HG02798 (cell line): Measurements from ENCODE around the gene REL.
A peak's percentile ranks its signal among the peaks of the same experiment; 100 is the strongest.
"Not testable (repeated sequence)": the region's sequence is repeated elsewhere in the genome, so short reads cannot be mapped to it uniquely, and the experiment has no call there.

Experiments used
- ATAC-seq: cut with Tn5 transposase; IDR thresholded peaks from one replicate; pipeline ENCODE4 v1.9.1; 2021; ENCODE audit warnings: mild to moderate bottlenecking; ENCODE audit not compliant: unreplicated experiment, poor library complexity

REL gene

GRCh38 chr2:60906395-60906794, 25.0 kb downstream of the REL start:
- ATAC-seq: no peak

- no peak for ATAC-seq
Measured at GRCh38 chr2:60907329-60907728, 26.0 kb downstream of the REL start.

DNA sequence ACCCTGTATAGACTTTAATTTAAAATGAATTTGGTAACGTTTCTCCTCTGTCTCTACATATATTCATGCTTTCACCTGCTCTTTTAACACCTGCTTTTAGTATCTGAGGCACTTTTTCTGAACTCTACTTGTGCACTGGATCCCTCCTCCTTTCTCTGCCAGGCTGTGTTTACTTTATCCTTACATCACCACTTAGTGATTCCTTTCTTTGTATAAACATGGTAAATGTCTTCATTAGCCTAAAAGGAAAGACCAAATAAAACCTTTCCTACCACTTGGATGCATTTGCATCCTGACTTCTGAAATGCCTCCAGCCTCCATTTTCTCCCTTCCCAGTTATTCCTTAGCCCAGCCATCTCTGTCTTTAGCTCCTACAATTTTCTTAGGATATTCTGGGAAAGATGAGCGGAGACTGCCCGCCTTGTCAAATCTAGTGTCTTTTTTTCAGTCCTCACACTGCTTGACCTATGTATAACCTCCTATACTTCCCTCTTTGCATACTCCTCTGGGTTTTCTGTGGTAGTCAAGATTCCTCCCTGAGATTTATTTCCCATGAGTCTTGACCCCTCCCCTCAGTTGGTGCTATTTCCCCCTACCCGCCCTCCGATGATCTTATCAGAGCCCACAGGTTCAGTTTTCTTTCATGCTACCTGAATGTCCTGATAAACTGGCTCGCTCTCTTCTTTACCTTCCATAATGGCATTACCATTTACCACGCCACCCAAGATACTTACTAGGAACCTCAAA, 44.8 kb downstream of the REL start:
- no peak for ATAC-seq

DNA sequence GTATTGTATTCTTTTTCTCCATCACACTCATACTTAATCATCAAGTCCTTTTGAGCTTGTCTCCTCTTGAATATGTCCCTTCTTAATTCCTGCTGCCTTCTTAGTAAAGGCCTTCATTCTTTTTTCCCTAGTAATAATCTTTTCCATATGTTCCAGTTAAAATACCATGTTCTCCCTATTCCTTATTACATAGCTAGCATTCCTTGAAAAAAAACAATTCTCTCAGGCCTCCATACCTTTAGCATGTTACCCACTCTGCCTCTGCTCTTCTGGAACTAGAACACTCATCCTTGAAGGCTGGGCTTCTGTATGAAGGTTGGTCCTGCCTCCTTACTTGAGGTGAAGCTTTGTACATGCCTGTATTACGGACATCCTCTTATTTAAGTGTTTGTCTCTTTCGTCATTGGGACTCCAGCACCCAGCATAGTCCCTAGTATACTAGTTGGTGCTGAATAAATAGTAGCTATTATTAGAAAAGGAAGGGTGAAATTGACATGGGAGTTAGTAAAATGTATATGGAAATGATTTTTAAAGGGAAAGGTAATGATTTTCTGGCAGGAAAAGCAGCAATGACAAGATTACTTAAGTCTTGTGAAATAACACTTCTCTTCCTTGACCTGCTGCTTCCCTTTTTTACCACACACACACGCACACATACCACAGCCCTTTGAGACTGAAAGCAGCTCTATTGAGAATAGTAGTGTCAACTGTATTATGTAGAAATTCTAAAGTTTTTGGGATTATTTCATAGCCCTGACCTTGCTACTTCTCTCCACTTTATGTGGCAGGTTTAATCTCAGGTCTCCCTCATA, 45.6 kb downstream of the REL start:
- ATAC-seq: no peak

DNA sequence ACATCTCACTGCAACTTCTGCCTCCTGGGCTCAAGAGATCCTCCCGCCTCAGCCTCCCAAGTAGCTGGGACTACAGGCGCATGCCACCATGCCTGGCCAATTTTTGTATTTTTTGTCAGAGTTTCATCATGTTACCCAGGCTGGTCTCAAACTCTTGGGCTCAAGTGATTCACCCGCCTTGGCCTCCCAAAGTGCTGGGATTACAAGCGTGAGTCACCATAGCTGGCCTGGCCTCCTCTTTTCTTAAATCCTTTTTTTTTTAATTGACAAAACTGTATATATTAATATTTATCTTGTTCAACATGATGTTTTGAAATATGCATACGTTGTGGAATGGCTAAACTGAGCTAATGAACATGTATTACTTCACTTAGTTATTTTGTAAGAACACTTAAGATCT, 50.7 kb downstream of the REL start:
- ATAC-seq: not testable (repeated sequence)

DNA sequence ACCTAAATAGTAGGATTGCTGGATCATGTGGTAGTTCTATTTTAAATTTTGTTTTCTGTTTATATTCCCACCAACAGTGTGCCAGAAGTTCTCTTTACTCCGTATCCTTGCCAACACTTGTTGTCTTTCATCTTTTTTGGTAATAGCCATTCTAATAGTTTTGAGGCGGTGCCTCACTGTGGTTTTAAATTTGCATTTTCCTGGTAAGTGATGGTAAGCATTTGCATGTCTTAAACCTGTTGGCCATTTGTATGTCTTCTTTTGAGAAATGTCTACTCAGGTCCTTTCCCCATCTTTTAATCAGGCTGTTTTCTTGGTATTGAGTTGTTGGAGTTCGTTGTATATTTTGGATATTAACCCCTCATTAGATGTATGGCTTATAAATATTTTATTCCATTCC, 51.6 kb downstream of the REL start:
- no peak for ATAC-seq

DNA sequence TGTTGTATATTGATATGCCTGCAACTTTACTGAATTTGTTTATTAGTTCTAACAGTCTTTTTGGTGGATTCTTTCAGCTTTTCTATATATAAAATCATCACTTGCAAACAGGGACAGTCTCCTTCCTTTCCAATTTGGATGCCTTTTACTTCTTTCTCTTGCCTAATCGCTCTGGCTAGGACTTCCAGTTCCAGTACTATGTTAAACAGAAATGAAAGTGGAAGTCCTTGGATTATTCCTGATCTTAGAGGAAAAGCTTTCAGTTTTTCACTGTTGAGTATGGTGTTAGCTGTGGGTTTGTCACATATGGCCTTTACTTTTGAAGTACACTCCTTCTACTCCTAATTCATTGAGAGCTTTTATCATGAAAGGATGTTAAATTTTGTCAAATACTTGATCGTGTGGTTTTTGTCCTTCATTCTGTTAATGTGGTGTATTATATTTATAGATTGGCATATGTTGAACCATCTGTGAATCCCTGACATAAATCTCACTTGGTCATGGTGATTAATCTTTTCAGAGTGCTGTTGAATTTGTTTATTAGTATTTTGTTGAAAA, 52.9 kb downstream of the REL start:
- ATAC-seq: no peak

GRCh38 chr2:60936757-60937156, 55.4 kb downstream of the REL start:
- no peak for ATAC-seq

GRCh38 chr2:60938301-60938700, 56.9 kb downstream of the REL start:
- ATAC-seq: no peak

DNA sequence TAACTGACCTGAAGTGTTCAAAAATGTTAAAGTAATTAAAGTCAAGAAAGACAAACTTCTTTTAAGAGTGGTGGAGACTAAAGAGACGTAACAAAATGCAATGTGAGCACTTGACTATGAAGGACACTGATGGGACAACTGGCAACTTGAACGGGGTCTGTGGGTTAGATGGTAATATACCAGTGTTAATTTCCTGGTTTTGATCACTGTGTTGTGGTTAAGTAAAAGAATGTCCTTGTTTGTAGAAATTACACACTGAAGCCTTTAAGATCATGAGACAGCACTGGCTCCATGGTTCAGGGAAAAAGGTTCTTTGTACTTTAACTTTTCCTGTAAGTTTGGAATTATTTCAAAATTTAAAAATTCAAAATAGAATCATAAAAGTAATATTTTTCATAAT, 58.2 kb downstream of the REL start:
- ATAC-seq: no peak

- no peak for ATAC-seq
Measured at GRCh38 chr2:60945341-60945740, 64.0 kb downstream of the REL start.

DNA sequence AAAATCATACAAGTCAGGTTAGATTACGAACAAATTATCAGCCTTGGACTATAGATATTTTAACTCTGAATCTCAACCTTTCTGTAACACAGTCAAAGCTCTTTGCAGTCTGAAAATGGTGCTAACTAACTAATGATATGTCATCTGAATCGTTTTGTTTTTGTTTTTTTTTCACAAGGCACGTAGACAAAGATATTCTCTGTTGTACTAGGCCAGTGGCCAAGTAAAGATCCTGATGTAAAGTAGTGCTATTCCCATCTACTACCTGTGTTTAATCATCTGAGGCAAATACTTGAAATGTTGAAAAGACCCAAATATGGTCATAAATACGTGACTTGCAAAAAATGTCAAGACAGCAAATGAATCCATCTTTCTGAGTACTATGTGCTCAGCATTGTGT, 65.7 kb downstream of the REL start:
- no peak for ATAC-seq

GRCh38 chr2:60948161-60948560, 66.8 kb downstream of the REL start:
- no peak for ATAC-seq

GRCh38 chr2:60948926-60949579, 67.7 kb downstream of the REL start:
- ATAC-seq: no peak

DNA sequence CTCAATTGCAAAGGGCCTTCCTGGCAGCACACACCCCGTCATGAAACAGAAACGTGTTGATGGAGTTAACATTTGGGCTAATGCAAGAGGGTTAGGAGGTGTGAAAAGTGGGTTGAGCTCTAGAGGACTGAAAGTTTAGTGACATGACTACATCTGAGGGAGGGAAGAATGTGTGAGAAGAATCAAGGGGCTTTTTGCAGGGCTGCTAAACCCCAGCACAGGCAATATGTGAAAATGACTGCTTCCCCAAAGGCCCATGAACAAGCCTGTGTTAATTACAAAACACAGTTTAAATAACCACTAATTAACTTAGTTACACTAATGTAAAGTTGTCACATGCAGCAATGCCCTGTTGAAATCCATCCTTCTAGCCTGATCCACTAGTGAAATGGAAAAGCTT, 72.8 kb downstream of the REL start:
- peak; percentile 79 for ATAC-seq

GRCh38 chr2:60957224-60957623, 75.8 kb downstream of the REL start:
- ATAC-seq: no peak

DNA sequence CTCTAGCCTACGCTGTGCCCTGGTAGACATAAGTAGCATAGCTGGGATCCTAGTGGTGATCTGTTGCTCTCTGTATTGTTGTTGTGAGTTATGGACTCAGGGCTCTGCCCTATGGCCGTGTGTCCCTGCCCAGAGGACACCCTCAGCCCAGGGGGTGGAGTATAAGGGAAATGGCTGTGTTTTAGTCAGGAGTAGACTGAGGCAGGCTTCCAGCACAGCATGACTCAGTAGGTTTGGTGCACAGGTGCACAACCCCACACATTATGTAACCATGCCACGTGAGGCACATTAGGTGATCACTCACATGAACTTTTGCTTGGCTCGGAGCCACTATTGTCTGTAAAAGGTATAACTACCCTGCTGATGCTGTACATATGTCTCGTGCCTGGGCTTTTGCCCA, 76.3 kb downstream of the REL start:
- no peak for ATAC-seq

GRCh38 chr2:60958361-60958760, 77.0 kb downstream of the REL start:
- no peak for ATAC-seq

DNA sequence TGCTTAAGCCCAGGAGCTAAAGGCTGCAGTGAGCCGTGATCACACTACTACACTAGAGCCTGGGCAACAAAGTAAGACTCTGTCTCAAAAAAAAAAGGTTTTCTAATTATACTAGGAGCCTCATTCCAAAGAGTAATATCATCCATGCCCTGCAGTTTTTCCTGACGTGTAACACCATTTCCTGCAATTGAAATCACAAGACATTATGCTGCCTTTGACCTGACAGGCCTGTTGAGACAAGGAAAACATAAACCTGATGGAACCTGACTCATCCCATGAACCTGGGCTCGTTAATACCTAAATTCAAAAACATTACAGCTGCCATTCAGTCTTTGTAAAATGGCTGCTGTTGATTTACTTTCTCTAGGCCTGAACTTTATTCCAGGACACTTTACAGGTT, 77.4 kb downstream of the REL start:
- no peak for ATAC-seq

- ATAC-seq: no peak
Measured at GRCh38 chr2:60959501-60959900, 78.1 kb downstream of the REL start.

GRCh38 chr2:60960706-60961105, 79.3 kb downstream of the REL start:
- ATAC-seq: no peak
